Ovary (tissue), 9 donors: ENCODE results near the gene GPR55. TPM values are rescaled to one million over a fixed set of nuclear protein-coding genes. Genes with fewer than 3 reads are reported as not detected.

Experiments used
- DNase-seq, 5 donors: peaks; one replicate each; pipeline ENCODE4 v3.0.0-alpha.2; 2019 to 2020
- H3K27ac ChIP-seq, 2 donors: fragments of 200-600 bp; one replicate each; pipeline versions ENCODE4 v1.5.1 to v1.8.0; 2019 to 2022
- H3K27me3 ChIP-seq: fragments of 200-600 bp; one replicate; pipeline ENCODE4 v1.8.0; 2022
- H3K36me3 ChIP-seq: fragments of 200-600 bp; sonication (generic); one replicate; pipeline ENCODE4 v1.5.1; 2019
- H3K4me1 ChIP-seq: one replicate; pipeline ENCODE4 v1.8.1; 2013; ENCODE audit warnings: mild to moderate bottlenecking, moderate library complexity; ENCODE audit not compliant: insufficient read depth
- H3K4me3 ChIP-seq: fragments of 200-600 bp; sonication (generic); one replicate; pipeline ENCODE4 v1.5.1; 2017
- H3K9me3 ChIP-seq, 2 donors: fragments of 200-600 bp in 1 of 2; sonication (generic) in 1 of 2; one replicate each; pipeline versions ENCODE4 v1.5.1 to v1.8.1; 2013 to 2019; ENCODE audit warnings: mild to moderate bottlenecking in 1 of 2, moderate library complexity in 1 of 2
- CTCF ChIP-seq, 3 donors: fragments of 450-650 bp in 2 of 3; fragments of 200-600 bp in 1 of 3; IDR thresholded peaks; one replicate each; pipeline versions ENCODE4 v1.5.1 to v1.8.0; 2016 to 2022; ENCODE audit warnings: antibody characterized with exemption in 3 of 3, mild to moderate bottlenecking in 1 of 3
- EP300 ChIP-seq: sonication (generic); formaldehyde crosslinking; IDR thresholded peaks from one replicate; pipeline ENCODE4 v1.6.1; 2017; ENCODE audit warnings: antibody characterized with exemption
- POLR2A ChIP-seq: fragments of 450-650 bp; IDR thresholded peaks from one replicate; pipeline ENCODE4 v1.6.1; 2017; ENCODE audit warnings: antibody characterized with exemption, mild to moderate bottlenecking, moderate library complexity
- WGBS, 3 donors: extraction: QIAGEN DNeasy Blood & Tissue Kit in 1 of 3; methylation state at CpG; one replicate each; pipeline versions ENCODE4 v1.1.5 to v1.1.7; 2013 to 2017; 5-methylcytosine and 5-hydroxymethylcytosine counted together
- intact Hi-C, 4 donors: fragments of 100-400 bp; cut with DNase I; formaldehyde crosslinking; loops; one replicate each; pipeline versions ENCODE4 v1.11.0 to v1.15.1; 2022 to 2023
- polyA plus RNA-seq, 2 donors: library from polyadenylated mRNA; stranded (reverse); fragments of 200-250 nt in 1 of 2; fragments of 350-450 nt in 1 of 2; fragmentation: Illumina TruSeq in 1 of 2; extraction: RNeasy Lipid Tissue Mini Kit (QIAGEN cat#74804) in 1 of 2; gene quantifications; one replicate each; pipeline ENCODE4 v1.2.3, GENCODE V29; 2013 to 2014
- total RNA-seq, 7 donors: library from RNA; depleted of rRNA in 2 of 7; stranded (reverse); fragments of >200 nt in 2 of 7; fragmentation: NEBNext Ultra II Directional in 3 of 7; extraction: Animal tissue kit (Norgen Biotek cat#: 25700) in 3 of 7; gene quantifications; one replicate each; pipeline versions ENCODE4 v1.1.0 to v1.2.4, GENCODE V29; 2016 to 2023
- donor health status: DM: no; HTN: no; CAD: no; lungs with moderate emphysema.
- donor health status: DM: no; HTN: no; CAD: no.
- donor health status: Bipolar disorder and iron deficiency.
- donor health status: DM: yes; HTN: yes; CAD: no.
- donor health status: DM: no; HTN: no; CAD: no.
- donor health status: DM: yes; HTN: yes; CAD: no.

GPR55 gene
- total and polyA plus RNA-seq, 9 donors: 0.05 to 0.20 (median 0.14) TPM; not detected in 5

DNA sequence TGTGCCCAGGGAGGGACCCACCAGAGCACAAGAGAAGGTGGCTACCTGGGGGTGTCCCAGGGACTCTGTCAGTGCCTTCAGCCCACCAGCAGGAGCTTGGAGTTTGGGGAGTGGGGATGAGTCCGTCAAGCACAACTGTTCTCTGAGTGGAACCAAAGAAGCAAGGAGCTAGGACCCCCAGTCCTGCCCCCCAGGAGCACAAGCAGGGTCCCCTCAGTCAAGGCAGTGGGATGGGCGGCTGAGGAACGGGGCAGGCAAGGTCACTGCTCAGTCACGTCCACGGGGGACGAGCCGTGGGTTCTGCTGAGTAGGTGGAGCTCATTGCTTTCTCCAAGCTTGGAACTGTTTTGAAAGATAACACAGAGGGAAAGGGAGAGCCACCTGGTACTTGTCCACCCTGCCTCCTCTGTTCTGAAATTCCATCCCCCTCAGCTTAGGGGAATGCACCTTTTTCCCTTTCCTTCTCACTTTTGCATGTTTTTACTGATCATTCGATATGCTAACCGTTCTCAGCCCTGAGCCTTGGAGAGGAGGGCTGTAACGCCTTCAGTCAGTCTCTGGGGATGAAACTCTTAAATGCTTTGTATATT lies 46.3 kb downstream of the GPR55 start:
- DNase-seq: no peak
- TF ChIP-seq EP300 (no peak), POLR2A (no peak), CTCF (IDR thresholded peaks at IDR 0.05) (no peak)
- intact Hi-C loops: no loop called here
- Histone ChIP-seq H3K27me3 (no peaks in the 10 kb centered on the region), H3K4me3 (no peak overlapping the region), H3K27ac (no peak overlapping the region), H3K4me1 (peaks cover 4% of the 10 kb centered on the region), H3K9me3 (no peaks in the 10 kb centered on the region), H3K36me3 (no peaks in the 10 kb centered on the region)
- WGBS, 3 donors: 19 to 38% (median 25%) methylated on average over 10 of the region's 10 CpGs

- Histone ChIP-seq H3K27me3 (no peaks in the 10 kb centered on the region), H3K4me1 (peaks cover 4% of the 10 kb centered on the region), H3K27ac (no peak overlapping the region), H3K4me3 (no peak overlapping the region), H3K9me3 (no peaks in the 10 kb centered on the region), H3K36me3 (no peaks in the 10 kb centered on the region)
- intact Hi-C loops: no loop called here
- 76 to 80% (median 79%) methylated on average over 20 of the region's 20 CpGs for WGBS, 3 donors
- no peak for DNase-seq
- TF ChIP-seq EP300: no peak
- no peak for TF ChIP-seq CTCF (IDR thresholded peaks at IDR 0.05)
- TF ChIP-seq POLR2A: no peak
Observed at GRCh38 chr2:230877759-230878598, 47.1 kb downstream of the GPR55 start.

DNA sequence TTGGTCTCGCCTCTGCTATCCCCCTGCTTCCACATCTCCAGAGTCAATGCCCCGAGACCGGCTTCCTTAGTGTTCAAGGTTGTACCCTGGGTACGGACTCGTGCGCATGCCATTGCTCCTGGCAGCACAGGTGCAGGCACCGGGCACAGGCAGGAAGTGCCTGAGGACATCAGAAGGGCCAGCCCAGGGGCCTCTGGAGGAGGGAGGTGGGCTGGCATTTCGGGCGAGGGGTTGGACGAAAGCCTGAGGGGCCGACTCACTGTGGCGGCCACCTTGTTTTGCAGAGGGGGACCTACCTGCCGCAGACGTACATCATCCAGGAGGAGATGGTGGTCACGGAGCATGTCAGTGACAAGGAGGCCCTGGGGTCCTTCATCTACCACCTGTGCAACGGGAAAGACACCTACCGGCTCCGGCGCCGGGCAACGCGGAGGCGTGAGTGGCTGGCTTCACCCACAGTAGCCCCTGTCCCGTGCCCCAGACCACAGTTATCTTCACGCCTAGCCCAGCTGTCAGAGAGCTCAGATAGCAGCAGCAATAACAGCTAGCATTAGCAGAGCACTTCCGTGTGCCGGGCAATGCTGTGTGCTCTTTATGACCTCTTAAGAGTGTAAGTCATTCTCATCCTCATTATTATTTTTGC lies 47.8 kb downstream of the GPR55 start:
- Histone ChIP-seq H3K4me1 (peaks cover 4% of the 10 kb centered on the region), H3K4me3 (no peak overlapping the region), H3K9me3 (no peaks in the 10 kb centered on the region), H3K27ac (no peak overlapping the region), H3K27me3 (no peaks in the 10 kb centered on the region), H3K36me3 (no peaks in the 10 kb centered on the region)
- intact Hi-C loops: no loop called here
- DNase-seq: no peak
- no peak for TF ChIP-seq EP300
- no peak for TF ChIP-seq CTCF (IDR thresholded peaks at IDR 0.05)
- no peak for TF ChIP-seq POLR2A
- WGBS, 3 donors: 86 to 91% (median 90%) methylated on average over 27 of the region's 27 CpGs

DNA sequence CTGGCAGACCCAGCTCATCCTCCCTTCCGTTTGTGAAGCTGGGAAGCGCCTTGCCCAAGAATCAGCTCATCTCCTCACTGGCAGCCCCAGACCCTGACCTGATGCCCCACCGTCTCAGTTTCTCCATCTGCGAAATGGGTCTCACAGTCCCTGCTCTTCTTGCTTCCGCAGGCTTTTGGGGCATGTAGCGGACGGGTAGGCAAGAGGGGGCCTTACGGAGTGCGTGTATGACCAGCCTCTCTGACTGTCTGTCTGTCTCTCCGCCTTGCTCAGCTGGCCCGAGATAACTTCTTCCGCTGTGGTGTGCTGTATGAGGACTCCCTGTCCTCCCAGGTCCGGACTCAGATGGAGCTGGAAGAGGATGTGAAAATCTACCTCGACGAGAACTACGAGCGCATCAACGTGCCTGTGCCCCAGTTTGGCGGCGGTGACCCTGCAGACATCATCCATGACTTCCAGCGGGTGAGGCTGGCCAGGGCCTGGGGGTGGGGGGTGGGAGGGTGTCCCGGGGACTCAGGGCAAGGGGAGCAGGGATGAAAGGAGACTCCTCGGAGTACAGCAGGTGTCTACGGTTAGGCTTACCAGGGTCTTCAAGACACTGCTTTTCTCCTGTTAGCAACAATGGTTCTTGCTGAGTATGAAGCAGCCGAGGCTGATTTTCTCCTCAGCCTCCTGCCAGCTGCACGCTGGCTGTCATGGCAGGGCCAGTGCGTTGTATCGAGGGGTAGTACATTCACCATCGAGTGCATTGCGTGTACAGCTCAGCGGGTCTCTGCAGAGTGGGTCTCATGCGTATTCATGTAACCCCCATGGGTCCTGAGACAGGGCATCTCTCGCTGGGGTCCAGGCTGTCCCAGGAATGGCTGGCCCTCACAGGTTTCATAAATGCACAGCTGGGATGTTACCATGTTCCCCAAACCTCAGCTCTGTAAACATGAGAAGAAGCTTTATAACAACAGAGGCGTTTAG lies 49.4 kb downstream of the GPR55 start:
- intact Hi-C loops: no loop called here
- H3K27ac ChIP-seq: no peak overlapping the region
- TF ChIP-seq CTCF (IDR thresholded peaks at IDR 0.05): no peak
- TF ChIP-seq POLR2A: no peak
- no peak for TF ChIP-seq EP300

More for the DNA sequence above, 49.4 kb downstream of the GPR55 start:
- Histone ChIP-seq H3K27me3 (no peaks in the 10 kb centered on the region), H3K4me1 (peaks cover 4% of the 10 kb centered on the region), H3K9me3 (no peaks in the 10 kb centered on the region), H3K4me3 (no peak overlapping the region), H3K36me3 (no peaks in the 10 kb centered on the region)
- DNase-seq: no peak
- 92 to 94% (median 93%) methylated on average over 31 to 34 of the region's 34 CpGs for WGBS, 3 donors
